ENCODE measurements around the gene PTGR3. TPM values are rescaled to one million over a fixed set of nuclear protein-coding genes. Genes with fewer than 3 reads are reported as not detected.

Gene PTGR3
- total and polyA plus RNA-seq, 2 of the 8 experiments (the other 6 are each of a cell fraction or from before 2014, with no cell fraction given): 2.0 to 3.6 TPM

GRCh38 chr18:75229437-75229836 is 20.5 kb upstream of the PTGR3 start (continued):
- TF ChIP-seq CHD7 (IDR thresholded peaks at IDR 0.05; ENCODE audit: insufficient replicate concordance, low read length): no peak
- TF ChIP-seq POLR2A (IDR thresholded peaks at IDR 0.05; ENCODE audit: control extremely low read depth in 1 of 2, low read depth in 2 of 2, low read length in 2 of 2): no peak
- no peak for TF ChIP-seq POU5F1 (IDR thresholded peaks at IDR 0.05; ENCODE audit: low read depth, low read length)
- TF ChIP-seq E2F6 (IDR thresholded peaks at IDR 0.05): no peak
- TF ChIP-seq SAP30 (IDR thresholded peaks at IDR 0.05; ENCODE audit: insufficient read depth, insufficient replicate concordance, low read length): no peak
- no peak for TF ChIP-seq CHD1 (IDR thresholded peaks at IDR 0.05; ENCODE audit: low read depth, low read length)
- TF ChIP-seq YY1 (IDR thresholded peaks at IDR 0.05; ENCODE audit: low read depth, low read length): no peak

All from H1 (cell line).